Measurements from ENCODE around the gene CRACR2A. TPM values are rescaled to one million over a fixed set of nuclear protein-coding genes. Genes with fewer than 3 reads are reported as not detected.

The CRACR2A gene
- total RNA-seq, 4 donors from 2014 or later: 0.47 to 1.7 (median 1.1) TPM

GRCh38 chr12:3634348-3634747, 118.6 kb downstream of the CRACR2A start:
- Histone ChIP-seq H3K27me3 (no peaks in the 10 kb centered on the region), H3K36me3 (no peaks in the 10 kb centered on the region), H3K9me3 (no peaks in the 10 kb centered on the region), H3K4me3 (no peak overlapping the region), H3K27ac (no peak overlapping the region), H3K4me1 (no peaks in the 10 kb centered on the region)
- TF ChIP-seq, protein P1, sequence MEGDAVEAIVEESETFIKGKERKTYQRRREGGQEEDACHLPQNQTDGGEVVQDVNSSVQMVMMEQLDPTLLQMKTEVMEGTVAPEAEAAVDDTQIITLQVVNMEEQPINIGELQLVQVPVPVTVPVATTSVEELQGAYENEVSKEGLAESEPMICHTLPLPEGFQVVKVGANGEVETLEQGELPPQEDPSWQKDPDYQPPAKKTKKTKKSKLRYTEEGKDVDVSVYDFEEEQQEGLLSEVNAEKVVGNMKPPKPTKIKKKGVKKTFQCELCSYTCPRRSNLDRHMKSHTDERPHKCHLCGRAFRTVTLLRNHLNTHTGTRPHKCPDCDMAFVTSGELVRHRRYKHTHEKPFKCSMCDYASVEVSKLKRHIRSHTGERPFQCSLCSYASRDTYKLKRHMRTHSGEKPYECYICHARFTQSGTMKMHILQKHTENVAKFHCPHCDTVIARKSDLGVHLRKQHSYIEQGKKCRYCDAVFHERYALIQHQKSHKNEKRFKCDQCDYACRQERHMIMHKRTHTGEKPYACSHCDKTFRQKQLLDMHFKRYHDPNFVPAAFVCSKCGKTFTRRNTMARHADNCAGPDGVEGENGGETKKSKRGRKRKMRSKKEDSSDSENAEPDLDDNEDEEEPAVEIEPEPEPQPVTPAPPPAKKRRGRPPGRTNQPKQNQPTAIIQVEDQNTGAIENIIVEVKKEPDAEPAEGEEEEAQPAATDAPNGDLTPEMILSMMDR (IDR thresholded peaks at IDR 0.05 in 4 of 5, conservative IDR thresholded peaks at IDR 0.05 in 1 of 5): no peak
- TF ChIP-seq POLR2A (IDR thresholded peaks at IDR 0.05): no peak
- DNase-seq (no peak), ATAC-seq (no peak)
- intact Hi-C loops (cut with DNase I; ENCODE audit: low total_unique reads): no loop called here
- in situ Hi-C loops (cut with MboI; ENCODE audit: low sequenced_read_pairs in 4 of 4): loop anchor here in 1 of 4 donors (25.0 kb wide), 1 partner anchor 322 kb away; no protein-coding TSS in a partner anchor

DNA sequence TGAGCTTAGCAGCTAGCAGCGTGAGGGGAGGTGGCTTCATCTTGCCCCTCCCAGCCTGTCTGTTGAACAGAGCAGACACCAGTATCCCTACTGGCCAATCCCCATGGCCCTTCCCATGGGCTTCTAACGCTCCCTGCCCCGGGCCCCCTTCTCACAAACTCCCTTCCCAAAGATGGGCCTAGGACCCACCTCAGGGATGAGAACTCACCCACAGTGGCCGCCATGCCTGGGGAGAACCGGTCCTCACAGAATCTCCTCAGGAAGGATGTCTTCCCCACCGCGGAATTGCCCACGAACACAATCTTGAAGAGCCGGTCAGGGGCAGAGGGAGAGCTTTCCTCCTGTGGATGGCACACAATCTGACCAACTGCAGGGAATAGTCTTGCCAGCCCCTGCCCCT, 119.5 kb downstream of the CRACR2A start:
- no peak overlapping the region for H3K27ac ChIP-seq
- H3K4me3 ChIP-seq: no peak overlapping the region
- TF ChIP-seq, protein P1 (IDR thresholded peaks at IDR 0.05 in 4 of 5, conservative IDR thresholded peaks at IDR 0.05 in 1 of 5): no peak
- no peak for TF ChIP-seq POLR2A (IDR thresholded peaks at IDR 0.05)
- H3K4me1 ChIP-seq: no peaks in the 10 kb centered on the region
- intact Hi-C loops (cut with DNase I; ENCODE audit: low total_unique reads): no loop called here
- H3K27me3 ChIP-seq: no peaks in the 10 kb centered on the region
- no peaks in the 10 kb centered on the region for H3K36me3 ChIP-seq
- no peak for DNase-seq
- ATAC-seq: no peak
- no peaks in the 10 kb centered on the region for H3K9me3 ChIP-seq
- in situ Hi-C loops (cut with MboI; ENCODE audit: low sequenced_read_pairs in 4 of 4): loop anchor here in 1 of 4 donors (25.0 kb wide), 1 partner anchor 321 kb away; no protein-coding TSS in a partner anchor

DNA sequence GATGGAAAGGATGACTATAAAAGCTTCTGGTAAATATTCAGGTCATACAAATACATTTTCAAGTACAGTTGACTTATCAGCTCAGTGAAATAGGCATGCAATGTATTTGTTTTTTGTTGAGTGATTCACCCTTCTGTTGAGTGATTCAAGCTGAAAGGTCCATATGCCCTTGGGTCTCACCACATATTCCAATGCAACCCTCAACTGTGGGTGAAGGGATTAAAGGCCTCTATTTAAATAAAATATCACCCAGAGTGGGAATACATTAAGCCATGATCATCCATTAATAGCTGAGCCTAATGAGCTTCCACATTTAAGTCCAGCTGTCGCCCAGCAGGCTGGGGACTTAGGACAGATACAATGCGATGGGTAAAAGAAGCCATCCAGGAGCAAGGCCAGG, 120.2 kb downstream of the CRACR2A start:
- no peak overlapping the region for H3K4me3 ChIP-seq
- no peak overlapping the region for H3K27ac ChIP-seq
- TF ChIP-seq, protein P1 (IDR thresholded peaks at IDR 0.05 in 4 of 5, conservative IDR thresholded peaks at IDR 0.05 in 1 of 5): no peak
- TF ChIP-seq POLR2A (IDR thresholded peaks at IDR 0.05): no peak
- H3K4me1 ChIP-seq: no peaks in the 10 kb centered on the region
- H3K9me3 ChIP-seq: no peaks in the 10 kb centered on the region
- intact Hi-C loops (cut with DNase I; ENCODE audit: low total_unique reads) (no loop called here), in situ Hi-C loops (cut with MboI; ENCODE audit: low sequenced_read_pairs in 4 of 4) (loop anchor here in 1 of 4 donors (25.0 kb wide), 1 partner anchor 320 kb away; no protein-coding TSS in a partner anchor)
- no peak for DNase-seq
- no peaks in the 10 kb centered on the region for H3K36me3 ChIP-seq
- H3K27me3 ChIP-seq: no peaks in the 10 kb centered on the region
- ATAC-seq: no peak

GRCh38 chr12:3632256-3632655, 120.7 kb downstream of the CRACR2A start:
- Histone ChIP-seq H3K4me1 (no peaks in the 10 kb centered on the region), H3K36me3 (no peaks in the 10 kb centered on the region), H3K27me3 (no peaks in the 10 kb centered on the region), H3K27ac (no peak overlapping the region), H3K9me3 (no peaks in the 10 kb centered on the region), H3K4me3 (no peak overlapping the region)
- intact Hi-C loops (cut with DNase I; ENCODE audit: low total_unique reads) (no loop called here), in situ Hi-C loops (cut with MboI; ENCODE audit: low sequenced_read_pairs in 4 of 4) (loop anchor here in 1 of 4 donors (25.0 kb wide), 1 partner anchor 320 kb away; no protein-coding TSS in a partner anchor)
- no peak for DNase-seq
- TF ChIP-seq POLR2A (IDR thresholded peaks at IDR 0.05): no peak
- TF ChIP-seq, protein P1 (IDR thresholded peaks at IDR 0.05 in 4 of 5, conservative IDR thresholded peaks at IDR 0.05 in 1 of 5): no peak
- ATAC-seq: no peak

GRCh38 chr12:3631759-3632158, 121.2 kb downstream of the CRACR2A start:
- Histone ChIP-seq H3K9me3 (no peaks in the 10 kb centered on the region), H3K27me3 (no peaks in the 10 kb centered on the region), H3K4me3 (no peak overlapping the region), H3K36me3 (no peaks in the 10 kb centered on the region), H3K4me1 (no peaks in the 10 kb centered on the region), H3K27ac (no peak overlapping the region)
- no peak for TF ChIP-seq POLR2A (IDR thresholded peaks at IDR 0.05)
- TF ChIP-seq, protein P1 (IDR thresholded peaks at IDR 0.05 in 4 of 5, conservative IDR thresholded peaks at IDR 0.05 in 1 of 5): no peak
- ATAC-seq: no peak
- in situ Hi-C loops (cut with MboI; ENCODE audit: low sequenced_read_pairs in 4 of 4) (loop anchor here in 1 of 4 donors (25.0 kb wide), 1 partner anchor 319 kb away; no protein-coding TSS in a partner anchor), intact Hi-C loops (cut with DNase I; ENCODE audit: low total_unique reads) (no loop called here)
- no peak for DNase-seq
